Measurements from ENCODE around the gene VASH2. TPM values are rescaled to one million over a fixed set of nuclear protein-coding genes. Genes with fewer than 3 reads are reported as not detected.
"Not testable (repeated sequence)": the region's sequence is repeated elsewhere in the genome, so short reads cannot be mapped to it uniquely, and the experiment has no call there.

Gene VASH2
- 1.2 TPM for total RNA-seq
- long read RNA-seq, result 0 reads

DNA sequence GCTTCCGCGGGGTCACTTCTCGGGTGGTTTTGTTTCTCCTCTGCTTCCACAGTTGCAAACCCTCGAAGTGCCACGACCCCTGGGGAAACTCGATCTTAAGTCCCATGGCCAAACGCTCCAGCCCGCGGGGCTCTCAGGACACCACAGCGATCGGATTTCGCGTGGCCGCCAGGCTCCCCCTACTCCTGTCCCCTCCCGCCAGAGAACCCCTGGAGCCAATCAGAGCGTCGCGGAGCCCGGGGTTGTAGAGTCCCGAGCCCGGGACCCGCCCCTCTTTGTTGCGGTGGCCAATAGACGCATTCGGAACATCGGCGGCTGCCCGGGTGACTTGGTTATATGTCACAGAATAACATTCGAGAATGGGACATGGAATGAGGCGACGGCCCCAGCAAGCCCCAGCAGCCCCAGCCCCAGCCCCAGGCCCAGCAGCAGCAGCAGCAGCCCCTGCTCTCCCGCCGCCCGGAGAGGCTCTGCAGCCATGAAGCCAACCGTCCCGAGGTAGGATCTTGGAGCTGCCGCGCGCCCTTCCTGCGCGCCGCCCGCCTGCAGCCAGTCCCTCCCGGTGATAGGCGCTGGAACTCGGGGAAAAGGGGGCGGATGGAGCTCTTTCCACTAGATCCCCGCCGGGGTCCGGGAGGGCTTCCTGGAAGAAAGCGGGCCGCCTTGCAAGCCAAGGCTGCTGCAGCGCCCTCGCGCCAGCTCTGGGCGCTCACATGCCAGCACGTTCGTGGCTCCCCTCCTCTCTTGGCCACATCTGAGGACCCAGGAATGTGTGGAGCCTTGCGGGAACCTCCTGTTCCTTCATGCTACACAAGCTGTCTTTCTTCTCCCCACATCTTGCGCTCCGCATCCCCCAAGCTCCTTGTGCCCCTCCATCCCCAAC, at the start of gene VASH2:
Gene VASH2, plus strand, starts transcription at position 299 of the 883 bp plus-strand sequence. CDS start 1,002 bp downstream, outside the sequence.
- Histone ChIP-seq H3K27ac (replicated peaks) (no peak within 1 kb of the TSS), H3K9me3 (replicated peaks) (no peaks in the 10 kb centered on the region), H3K4me3 (peak within 1 kb of the TSS; percentile 75), H3K27me3 (ENCODE audit: low read depth) (peaks cover 62% of the 10 kb centered on the region), H3K4me1 (peaks cover 26% of the 10 kb centered on the region), H3K36me3 (no peaks in the 10 kb centered on the region)
- no peak for TF ChIP-seq CTCF (IDR thresholded peaks at IDR 0.05; ENCODE audit: borderline replicate concordance)
- intact Hi-C loops (cut with micrococcal nuclease), result no loop called here
- DNase-seq, result peak; percentile 87

- no peak overlapping the region for H3K4me3 ChIP-seq
- TF ChIP-seq CTCF (IDR thresholded peaks at IDR 0.05; ENCODE audit: borderline replicate concordance), result no peak
- peaks cover 45% of the 10 kb centered on the region for H3K9me3 ChIP-seq (replicated peaks)
- H3K27me3 ChIP-seq (ENCODE audit: low read depth), result no peaks in the 10 kb centered on the region
- no peak for DNase-seq
- H3K27ac ChIP-seq (replicated peaks), result no peak overlapping the region
- intact Hi-C loops (cut with micrococcal nuclease), result no loop called here
- H3K36me3 ChIP-seq, result peaks cover 43% of the 10 kb centered on the region
- H3K4me1 ChIP-seq, result no peaks in the 10 kb centered on the region
Observed at GRCh38 chr1:212901290-212901689, 49.1 kb upstream of the VASH2 start.

- Histone ChIP-seq H3K27me3 (ENCODE audit: low read depth) (no peaks in the 10 kb centered on the region), H3K4me3 (no peak overlapping the region), H3K4me1 (no peaks in the 10 kb centered on the region), H3K27ac (replicated peaks) (no peak overlapping the region), H3K36me3 (peaks cover 35% of the 10 kb centered on the region), H3K9me3 (replicated peaks) (peaks cover 45% of the 10 kb centered on the region)
- no peak for TF ChIP-seq CTCF (IDR thresholded peaks at IDR 0.05; ENCODE audit: borderline replicate concordance)
- intact Hi-C loops (cut with micrococcal nuclease), result no loop called here
- DNase-seq, result no peak
Observed at GRCh38 chr1:212902054-212902453, 48.3 kb upstream of the VASH2 start.

DNA sequence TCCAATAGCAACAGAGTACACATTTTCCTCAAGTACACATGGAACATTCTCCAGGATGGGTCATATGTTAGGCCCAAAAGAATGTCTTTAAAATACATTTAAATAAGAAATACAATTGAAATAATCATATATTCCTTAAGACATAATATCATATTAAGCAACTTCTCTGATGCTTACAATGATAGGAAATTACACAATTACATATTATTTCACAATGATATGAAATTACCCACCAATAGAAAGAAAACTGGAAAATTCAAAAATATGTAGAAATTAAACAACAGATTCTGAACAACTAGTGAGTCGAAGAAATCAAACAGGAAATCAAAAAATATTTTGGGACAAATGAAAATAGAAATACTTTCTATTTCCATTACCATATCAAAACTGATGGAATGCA, 46.7 kb upstream of the VASH2 start:
- no peak overlapping the region for H3K4me3 ChIP-seq
- intact Hi-C loops (cut with micrococcal nuclease), result no loop called here
- DNase-seq, result no peak
- H3K36me3 ChIP-seq, result peaks cover 19% of the 10 kb centered on the region
- H3K9me3 ChIP-seq (replicated peaks), result peaks cover 45% of the 10 kb centered on the region
- H3K4me1 ChIP-seq, result no peaks in the 10 kb centered on the region
- H3K27ac ChIP-seq (replicated peaks), result no peak overlapping the region
- peaks cover 10% of the 10 kb centered on the region for H3K27me3 ChIP-seq (ENCODE audit: low read depth)
- no peak for TF ChIP-seq CTCF (IDR thresholded peaks at IDR 0.05; ENCODE audit: borderline replicate concordance)

DNA sequence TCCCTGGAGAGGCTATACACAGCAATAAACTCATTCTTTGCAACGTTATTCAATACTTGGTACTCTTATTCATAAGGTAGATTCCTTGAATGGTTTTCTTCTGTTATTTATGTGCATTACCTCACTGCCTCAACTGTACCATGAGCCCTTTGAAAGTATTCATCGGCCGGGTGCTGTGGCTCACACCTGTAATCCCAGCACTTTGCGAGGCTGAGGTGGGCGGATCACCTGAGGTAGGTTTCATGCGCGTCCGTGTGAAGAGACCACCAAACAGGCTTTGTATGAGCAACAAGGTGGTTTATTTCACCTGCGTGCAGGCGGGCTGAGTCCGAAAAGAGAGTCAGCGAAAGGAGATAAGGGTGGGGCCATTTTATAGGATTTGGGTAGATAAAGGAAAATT, 42.3 kb upstream of the VASH2 start:
- H3K9me3 ChIP-seq (replicated peaks); intact Hi-C loops (cut with micrococcal nuclease); DNase-seq: not testable (repeated sequence)

DNA sequence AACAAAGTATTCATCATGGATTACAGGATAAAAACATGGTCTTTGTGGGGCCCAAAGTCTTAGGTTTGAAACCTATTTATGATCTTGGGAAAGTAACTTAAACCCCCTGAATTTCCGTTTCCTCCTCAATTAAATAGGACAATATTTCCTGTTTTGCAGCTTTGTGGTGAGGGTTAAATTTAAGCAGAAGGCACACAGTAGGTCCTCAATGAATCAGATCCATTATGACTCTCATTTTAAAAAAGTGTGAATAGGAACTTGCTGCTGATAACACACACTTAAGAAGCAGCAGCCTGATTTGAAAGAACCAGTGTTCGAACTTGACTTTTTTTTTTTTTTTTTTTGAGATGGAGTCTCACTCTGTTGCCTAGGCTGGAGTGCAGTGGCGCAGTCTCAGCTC, 41.4 kb upstream of the VASH2 start:
- peaks cover 14% of the 10 kb centered on the region for H3K27me3 ChIP-seq (ENCODE audit: low read depth)
- H3K4me1 ChIP-seq, result no peaks in the 10 kb centered on the region
- H3K27ac ChIP-seq (replicated peaks), result no peak overlapping the region
- no peak for DNase-seq
- peaks cover 7% of the 10 kb centered on the region for H3K9me3 ChIP-seq (replicated peaks)
- no peaks in the 10 kb centered on the region for H3K36me3 ChIP-seq
- intact Hi-C loops (cut with micrococcal nuclease), result no loop called here
- no peak for TF ChIP-seq CTCF (IDR thresholded peaks at IDR 0.05; ENCODE audit: borderline replicate concordance)
- H3K4me3 ChIP-seq, result no peak overlapping the region

More for the DNA sequence above, 42.3 kb upstream of the VASH2 start:
- H3K27ac ChIP-seq (replicated peaks); H3K4me3 ChIP-seq; H3K4me1 ChIP-seq; H3K36me3 ChIP-seq: not testable (repeated sequence)
- peaks cover 14% of the 10 kb centered on the region for H3K27me3 ChIP-seq (ENCODE audit: low read depth)

Data from left ventricle myocardium inferior (tissue), 1 donor.